K562 (cell line): ENCODE results near the gene TGM5. TPM values are rescaled to one million over a fixed set of nuclear protein-coding genes. Genes with fewer than 3 reads are reported as not detected.

Experiments
- ATAC-seq: fragments of 200-7000 bp; cut with Tn5 transposase; 3 replicates; pipeline ENCODE4 v1.9.1; 2020; ENCODE audit warnings: moderate library complexity
- BruUV-seq: library from RNA; stranded (reverse); fragments of 400-500 nt; replicated peaks from 2 replicates; lab custom pipeline; 2021; lab: Mats Ljungman, UMichigan
- CTCF ChIA-PET: fragments of 300-600 bp; formaldehyde crosslinking; extraction: SDS; loops from one replicate; lab custom pipeline; 2021; ENCODE audit warnings: low intra/inter-chr PET ratio; lab: Yijun Ruan, JAX
- POLR2A ChIA-PET: fragments of 300-600, 350-650 bp; sonication (Branson Sonifier 250); formaldehyde crosslinking; extraction: SDS; loops from one replicate; lab custom pipeline; 2021; ENCODE audit warnings: antibody characterized with exemption, inconsistent platforms; lab: Yijun Ruan, JAX
- DNase-seq, 4 experiments: peaks; one replicate each; pipeline versions ENCODE4 v3.0.0 to v3.0.0-alpha.2; 2011 to 2018; ENCODE audit warnings: low spot score in 3 of 4, mixed read lengths in 3 of 4; ENCODE audit errors: extremely low read depth in 1 of 4
- FAIRE-seq: peaks from 2 replicates; lab custom pipeline; 2011; peaks lifted over from hg19 to GRCh38; lab: Jason Lieb, UNC
- H2AFZ ChIP-seq: 2 replicates; pipeline ENCODE4 v1.6.0; 2011; ENCODE audit warnings: low read depth, low read length, control low read depth, inconsistent platforms
- H3K27ac ChIP-seq: fragments of 200-600 bp; 3 replicates; pipeline ENCODE4 v1.8.0; 2011; ENCODE audit warnings: low read depth, mild to moderate bottlenecking, control low read depth, inconsistent platforms, low read length, moderate library complexity, mixed read lengths; ENCODE audit errors: extremely low read depth
- H3K27me3 ChIP-seq, 2 experiments: fragments of 300-600 bp in 1 of 2; 2 replicates in 1 of 2; 3 replicates in 1 of 2; pipeline versions ENCODE4 v1.6.0 to v1.8.0; 2011; ENCODE audit warnings: inconsistent platforms in 2 of 2, low read length in 2 of 2, mild to moderate bottlenecking in 1 of 2, mixed read lengths in 1 of 2, moderate library complexity in 1 of 2; ENCODE audit not compliant: control insufficient read depth in 2 of 2, insufficient read depth in 2 of 2
- H3K36me3 ChIP-seq: fragments of 300-600 bp; 3 replicates; pipeline ENCODE4 v1.8.0; 2011; ENCODE audit warnings: mild to moderate bottlenecking, low read length, inconsistent platforms; ENCODE audit not compliant: control insufficient read depth, insufficient read depth
- H3K4me1 ChIP-seq, 2 experiments: fragments of 200-600 bp in 1 of 2; replicated peaks in 1 of 2; 2 replicates in 1 of 2; 3 replicates in 1 of 2; pipeline versions ENCODE4 v1.5.1 to v1.8.0; 2011; ENCODE audit warnings: inconsistent platforms in 2 of 2, low read length in 2 of 2, mild to moderate bottlenecking in 1 of 2, mixed read lengths in 1 of 2, moderate library complexity in 1 of 2; ENCODE audit not compliant: control insufficient read depth in 2 of 2, insufficient read depth in 2 of 2
- H3K4me2 ChIP-seq: 2 replicates; pipeline ENCODE4 v1.6.1; 2011; ENCODE audit warnings: low read length, control low read depth, inconsistent platforms, mixed read lengths; ENCODE audit not compliant: insufficient read depth
- H3K4me3 ChIP-seq: fragments of 200-600 bp; sonication (generic), shearing (Covaris generic); 2 replicates; pipeline ENCODE4 v1.5.1; 2016; ENCODE audit warnings: control low read depth, inconsistent platforms
- H3K79me2 ChIP-seq: fragments of 200-600 bp; 3 replicates; pipeline ENCODE4 v1.8.0; 2011; ENCODE audit warnings: low read length, inconsistent platforms; ENCODE audit not compliant: control insufficient read depth, insufficient read depth
- H3K9ac ChIP-seq, 2 experiments: 2 replicates each; pipeline versions ENCODE4 v1.6.0 to v1.6.1; 2011; ENCODE audit warnings: low read depth in 2 of 2, low read length in 2 of 2, control low read depth in 1 of 2, inconsistent platforms in 1 of 2, mild to moderate bottlenecking in 1 of 2, mixed read lengths in 1 of 2; ENCODE audit not compliant: insufficient read depth in 1 of 2
- H3K9me1 ChIP-seq: one replicate; pipeline ENCODE4 v1.6.0; 2011; ENCODE audit warnings: inconsistent platforms, mild to moderate bottlenecking, low read length, moderate library complexity; ENCODE audit not compliant: control insufficient read depth, insufficient read depth
- H3K9me3 ChIP-seq: replicated peaks from 2 replicates; pipeline ENCODE4 v1.5.1; 2011; ENCODE audit warnings: low read depth, low read length, inconsistent platforms; ENCODE audit not compliant: control insufficient read depth, insufficient read depth
- H4K20me1 ChIP-seq: replicated peaks from 2 replicates; pipeline ENCODE4 v1.6.1; 2011; ENCODE audit warnings: low read length, inconsistent platforms, mixed read lengths; ENCODE audit not compliant: control insufficient read depth, insufficient read depth
- BCL6 ChIP-seq: fragments of 250-450 bp; sonication (Bioruptor Pico); IDR thresholded peaks from 2 replicates; pipeline ENCODE4 v1.4.0; 2020
- CBFB ChIP-seq: sonication (generic); formaldehyde crosslinking; IDR thresholded peaks from 2 replicates; pipeline ENCODE4 v1.4.0; 2020; ENCODE audit warnings: mild to moderate bottlenecking, missing genetic modification reagents
- HDAC1 ChIP-seq, 2 experiments: fragments of 450-650 bp; IDR thresholded peaks; 2 replicates each; pipeline ENCODE4 v1.6.1; 2016 to 2017; ENCODE audit warnings: inconsistent platforms in 1 of 2, mild to moderate bottlenecking in 1 of 2, moderate library complexity in 1 of 2
- HOMEZ ChIP-seq: fragments of 250-450 bp; sonication (Bioruptor Pico); IDR thresholded peaks from 2 replicates; pipeline ENCODE4 v1.4.0; 2020; ENCODE audit warnings: mild to moderate bottlenecking, moderate library complexity
- L3MBTL2 ChIP-seq: fragments of 450-650 bp; IDR thresholded peaks from 2 replicates; pipeline ENCODE4 v1.6.1; 2016; ENCODE audit warnings: mild to moderate bottlenecking, moderate library complexity
- MAFK ChIP-seq: IDR thresholded peaks from 2 replicates; pipeline ENCODE4 v1.6.1; 2011; ENCODE audit warnings: low read length, improper control_type of control experiment
- MLX ChIP-seq, 2 experiments: fragments of 450-650 bp in 1 of 2; sonication (generic) in 1 of 2; formaldehyde crosslinking; conservative IDR thresholded peaks; 2 replicates each; pipeline versions ENCODE4 v1.4.0 to v1.8.1; 2020 to 2022; ENCODE audit warnings: mild to moderate bottlenecking in 1 of 2, missing genetic modification reagents in 1 of 2
- NFIX ChIP-seq: fragments of 250-450 bp; sonication (Bioruptor Pico); IDR thresholded peaks from 2 replicates; pipeline ENCODE4 v1.4.0; 2020; ENCODE audit warnings: low read depth, mild to moderate bottlenecking, moderate library complexity
- POLR2A ChIP-seq: fragments of 450-650 bp; conservative IDR thresholded peaks from 2 replicates; pipeline ENCODE4 v1.6.1; 2016
- PRPF4 ChIP-seq: fragments of 200-400 bp; formaldehyde crosslinking; IDR thresholded peaks from one replicate; pipeline ENCODE4 v1.6.1; 2017; ENCODE audit warnings: low read length, low read depth, mild to moderate bottlenecking; ENCODE audit not compliant: insufficient read depth, poor library complexity, severe bottlenecking
- TEAD2 ChIP-seq: fragments of 450-650 bp; IDR thresholded peaks from 2 replicates; pipeline ENCODE4 v1.6.1; 2016; ENCODE audit warnings: missing genetic modification characterization, control low read depth, missing compliant biosample characterization
- TRIM25 ChIP-seq: fragments of 450-650 bp; IDR thresholded peaks from 2 replicates; pipeline ENCODE4 v1.7.0; 2016; ENCODE audit warnings: borderline replicate concordance
- YBX1 ChIP-seq: fragments of 450-650 bp; IDR thresholded peaks from 2 replicates; pipeline ENCODE4 v1.7.1; 2016; ENCODE audit warnings: mild to moderate bottlenecking
- ZBTB17 ChIP-seq: fragments of 450-650 bp; formaldehyde crosslinking; IDR thresholded peaks from 2 replicates; pipeline ENCODE4 v1.4.0; 2020; ENCODE audit warnings: mild to moderate bottlenecking
- ZNF717 ChIP-seq: fragments of 250-450 bp; sonication (Bioruptor Pico); IDR thresholded peaks from 2 replicates; pipeline ENCODE4 v1.5.0; 2021
- WGBS: fragments of 100-300 bp; shearing (Covaris generic); methylation state at CpG from one replicate; pipeline ENCODE4 v1.1.6; 2016; ENCODE audit warnings: low coverage, mixed read lengths; ENCODE audit not compliant: insufficient coverage; ENCODE audit errors: missing lambda C conversion rate; 5-methylcytosine and 5-hydroxymethylcytosine counted together
- in situ Hi-C: fragments of 300-500 bp; cut with MboI; formaldehyde crosslinking; loops from 4 replicates; pipeline ENCODE4 v1.15.0; 2018; ENCODE audit warnings: inconsistent platforms, mixed read lengths
- intact Hi-C: fragments of 100-400 bp; cut with micrococcal nuclease; formaldehyde crosslinking; loops from 2 replicates; pipeline ENCODE4 v1.14.2; 2022
- polyA plus RNA-seq, 8 experiments: library from polyadenylated mRNA; depleted of rRNA in 4 of 8; stranded (reverse) in 5 of 8; unstranded in 3 of 8; fragments of >200 nt; fragmentation: Nextera tagmentation in 2 of 8; fragmentation: Illumina TruSeq in 1 of 8; extraction: Ambion mirVana in 2 of 8; extraction: Trizol in 1 of 8; gene quantifications; 2 replicates each; pipeline versions ENCODE4 v1.2.1 to v1.2.3, GENCODE V29; 2011 to 2014; ENCODE audit warnings: inconsistent platforms in 1 of 8, missing spikeins in 1 of 8
- total RNA-seq, 7 experiments: library from RNA; depleted of rRNA in 6 of 7; stranded (reverse); fragments of >200 nt in 6 of 7; fragmentation: Illumina TruSeq in 2 of 7; extraction: Trizol in 2 of 7; gene quantifications; 2 replicates each; pipeline versions ENCODE4 v1.2.1 to v1.2.3, GENCODE V29; 2011 to 2021; ENCODE audit warnings: low replicate concordance in 1 of 7

The TGM5 gene
- total and polyA plus RNA-seq, 9 of the 15 experiments (the other 6 are each of a cell fraction or from before 2014, with no cell fraction given) = 0.03 to 0.10 (median 0.07) TPM; not detected in 6

GRCh38 chr15:43212299-43212698, 54.4 kb downstream of the TGM5 start (continued):
- TF ChIP-seq CBFB (CRISPR knock-in tag) (no peak), NFIX (CRISPR knock-in tag) (peak; percentile 57), PRPF4 (no peak), L3MBTL2 (no peak)

- POLR2A ChIA-PET = interaction anchor here (1.1 kb wide), 1 partner anchor 9 kb away, joined by 4 read pairs; the partner anchor contains the start of gene EPB42
- H3K9me3 ChIP-seq = no peaks in the 10 kb centered on the region
- no peaks in the 10 kb centered on the region for H3K79me2 ChIP-seq
- peak in 1 of 4 experiments; percentile 25 for DNase-seq
- H4K20me1 ChIP-seq = no peaks in the 10 kb centered on the region
- in situ Hi-C loops (no loop called here), intact Hi-C loops (no loop called here)
- H3K36me3 ChIP-seq = no peaks in the 10 kb centered on the region
- no peak overlapping the region for H3K9ac ChIP-seq
- no peaks in the 10 kb centered on the region for H3K9me1 ChIP-seq
- H3K4me3 ChIP-seq = no peak overlapping the region
- ATAC-seq = peak; percentile 21; the same call in 1 of the 3 replicates
- H3K4me1 ChIP-seq = peaks cover 0 to 13% of the 10 kb centered on the region in 2 experiments; a peak in 3 of 5 replicates
- peaks cover 0 to 4% of the 10 kb centered on the region in 2 experiments; a peak in 1 of 5 replicates for H3K27me3 ChIP-seq
- TF ChIP-seq HOMEZ = no peak
- no peak for TF ChIP-seq ZBTB17 (CRISPR knock-in tag)
- TF ChIP-seq TRIM25 = no peak
- TF ChIP-seq MLX (CRISPR knock-in tag; conservative IDR thresholded peaks at IDR 0.05) = no peak
- no peak for TF ChIP-seq HDAC1 (IDR thresholded peaks at IDR 0.05)
- TF ChIP-seq MAFK = no peak
- TF ChIP-seq POLR2A = no peak
- no peak for TF ChIP-seq YBX1
- no peak for TF ChIP-seq BCL6 (CRISPR knock-in tag)
- no peak for TF ChIP-seq ZNF717 (CRISPR knock-in tag)
- TF ChIP-seq TEAD2 = no peak
- TF ChIP-seq, all 486 proteins: peak for 0
- Histone ChIP-seq H3K27ac (no peak overlapping the region), H2AFZ (no peak overlapping the region), H3K4me2 (no peak overlapping the region)
- CTCF ChIA-PET = no interaction called here
- BruUV-seq = no TSS peak
- FAIRE-seq = peak; percentile 29
- WGBS = 37% methylated on average over 4 of the region's 4 CpGs
Measured at GRCh38 chr15:43211224-43211735, 55.4 kb downstream of the TGM5 start.
